Skeletal muscle tissue (tissue), 4 donors: Measurements from ENCODE around the gene CARD11. TPM values are rescaled to one million over a fixed set of nuclear protein-coding genes. Genes with fewer than 3 reads are reported as not detected.

Experiments used
- H3K27ac ChIP-seq: one replicate; pipeline ENCODE4 v1.7.0; 2013; ENCODE audit warnings: mild to moderate bottlenecking, low read depth, low read length, inconsistent platforms
- H3K27me3 ChIP-seq, 3 donors: one replicate each; pipeline ENCODE4 v1.7.0; 2013; ENCODE audit warnings: low read length in 3 of 3; ENCODE audit not compliant: control insufficient read depth in 3 of 3, insufficient read depth in 3 of 3
- H3K36me3 ChIP-seq, 3 donors: one replicate each; pipeline ENCODE4 v1.7.0; 2013; ENCODE audit warnings: low read length in 3 of 3; ENCODE audit not compliant: control insufficient read depth in 3 of 3, insufficient read depth in 3 of 3
- H3K4me1 ChIP-seq, 3 donors: one replicate each; pipeline ENCODE4 v1.7.0; 2013; ENCODE audit warnings: low read length in 3 of 3, mild to moderate bottlenecking in 3 of 3; ENCODE audit not compliant: control insufficient read depth in 3 of 3, insufficient read depth in 3 of 3
- H3K4me3 ChIP-seq, 3 donors: one replicate each; pipeline ENCODE4 v1.7.0; 2013; ENCODE audit warnings: low read length in 3 of 3
- H3K9ac ChIP-seq, 3 donors: one replicate each; pipeline ENCODE4 v1.7.0; 2013; ENCODE audit warnings: low read length in 3 of 3, mild to moderate bottlenecking in 3 of 3, moderate library complexity in 2 of 3, low read depth in 1 of 3
- H3K9me3 ChIP-seq, 3 donors: one replicate each; pipeline ENCODE4 v1.7.0; 2013; ENCODE audit warnings: low read length in 3 of 3; ENCODE audit not compliant: control insufficient read depth in 3 of 3
- total RNA-seq: library from RNA; depleted of rRNA; stranded (reverse); fragments of >200 nt; gene quantifications from one replicate; pipeline ENCODE4 v1.2.3, GENCODE V29; 2014
- donor health status: Osteomylitis.

The CARD11 gene
- total RNA-seq, 1 donor from 2014 or later = 1.0 TPM

GRCh38 chr7:2970307-2970664 lies 73.4 kb downstream of the CARD11 start:
- H3K4me3 ChIP-seq = no peak overlapping the region
- no peaks in the 10 kb centered on the region for H3K4me1 ChIP-seq
- H3K9me3 ChIP-seq = peaks cover 0 to 4% (median 2%) of the 10 kb centered on the region in 3 donors
- H3K27ac ChIP-seq = no peak overlapping the region
- no peaks in the 10 kb centered on the region for H3K36me3 ChIP-seq
- peaks cover 0 to 4% (median 0%) of the 10 kb centered on the region in 3 donors for H3K27me3 ChIP-seq
- no peak overlapping the region for H3K9ac ChIP-seq

- Histone ChIP-seq H3K9ac (no peak overlapping the region), H3K9me3 (peaks cover 0 to 5% (median 2%) of the 10 kb centered on the region in 3 donors), H3K36me3 (no peaks in the 10 kb centered on the region), H3K4me3 (no peak overlapping the region), H3K4me1 (no peaks in the 10 kb centered on the region), H3K27ac (no peak overlapping the region), H3K27me3 (peaks cover 0 to 4% (median 0%) of the 10 kb centered on the region in 3 donors)
Measured at GRCh38 chr7:2969398-2970306, 74.0 kb downstream of the CARD11 start.

GRCh38 chr7:2968616-2969397 lies 74.9 kb downstream of the CARD11 start:
- H3K9me3 ChIP-seq = peaks cover 0 to 7% (median 2%) of the 10 kb centered on the region in 3 donors
- no peak overlapping the region for H3K9ac ChIP-seq
- peaks cover 0 to 4% (median 0%) of the 10 kb centered on the region in 3 donors for H3K27me3 ChIP-seq
- H3K27ac ChIP-seq = no peak overlapping the region
- H3K36me3 ChIP-seq = no peaks in the 10 kb centered on the region
- H3K4me1 ChIP-seq = no peaks in the 10 kb centered on the region
- no peak overlapping the region for H3K4me3 ChIP-seq

GRCh38 chr7:2968176-2968575 lies 75.5 kb downstream of the CARD11 start:
- Histone ChIP-seq H3K9me3 (peaks cover 0 to 7% (median 2%) of the 10 kb centered on the region in 3 donors), H3K9ac (no peak overlapping the region), H3K4me1 (no peaks in the 10 kb centered on the region), H3K36me3 (no peaks in the 10 kb centered on the region), H3K4me3 (no peak overlapping the region), H3K27me3 (peaks cover 0 to 4% (median 0%) of the 10 kb centered on the region in 3 donors), H3K27ac (no peak overlapping the region)

- Histone ChIP-seq H3K36me3 (no peaks in the 10 kb centered on the region), H3K4me3 (no peak overlapping the region), H3K4me1 (no peaks in the 10 kb centered on the region), H3K9ac (no peak overlapping the region), H3K27ac (no peak overlapping the region), H3K9me3 (peaks cover 0 to 7% (median 2%) of the 10 kb centered on the region in 3 donors), H3K27me3 (peaks cover 0 to 4% (median 0%) of the 10 kb centered on the region in 3 donors)
Measured at GRCh38 chr7:2967705-2968104, 76.0 kb downstream of the CARD11 start.

GRCh38 chr7:2967253-2967652 lies 76.4 kb downstream of the CARD11 start:
- peaks cover 0 to 7% (median 2%) of the 10 kb centered on the region in 3 donors for H3K9me3 ChIP-seq
- peaks cover 0 to 4% (median 0%) of the 10 kb centered on the region in 3 donors for H3K27me3 ChIP-seq
- no peak overlapping the region for H3K4me3 ChIP-seq
- H3K36me3 ChIP-seq = no peaks in the 10 kb centered on the region
- H3K9ac ChIP-seq = no peak overlapping the region
- H3K27ac ChIP-seq = no peak overlapping the region
- H3K4me1 ChIP-seq = no peaks in the 10 kb centered on the region

GRCh38 chr7:2966466-2967078 lies 77.1 kb downstream of the CARD11 start:
- H3K9me3 ChIP-seq = peaks cover 0 to 7% (median 2%) of the 10 kb centered on the region in 3 donors
- no peaks in the 10 kb centered on the region for H3K36me3 ChIP-seq
- H3K9ac ChIP-seq = no peak overlapping the region
- no peaks in the 10 kb centered on the region for H3K4me1 ChIP-seq
- no peak overlapping the region for H3K27ac ChIP-seq
- H3K4me3 ChIP-seq = no peak overlapping the region
- no peaks in the 10 kb centered on the region for H3K27me3 ChIP-seq

GRCh38 chr7:2965745-2966270 lies 77.9 kb downstream of the CARD11 start:
- Histone ChIP-seq H3K27ac (no peak overlapping the region), H3K9ac (no peak overlapping the region), H3K9me3 (peaks cover 0 to 7% (median 2%) of the 10 kb centered on the region in 3 donors), H3K36me3 (no peaks in the 10 kb centered on the region), H3K4me1 (no peaks in the 10 kb centered on the region), H3K27me3 (no peaks in the 10 kb centered on the region), H3K4me3 (no peak overlapping the region)

- no peak overlapping the region for H3K27ac ChIP-seq
- no peaks in the 10 kb centered on the region for H3K27me3 ChIP-seq
- H3K4me1 ChIP-seq = no peaks in the 10 kb centered on the region
- no peak overlapping the region for H3K4me3 ChIP-seq
- H3K9ac ChIP-seq = no peak overlapping the region
- H3K9me3 ChIP-seq = peaks cover 0 to 7% (median 2%) of the 10 kb centered on the region in 3 donors
- no peaks in the 10 kb centered on the region for H3K36me3 ChIP-seq
Measured at GRCh38 chr7:2965301-2965700, 78.4 kb downstream of the CARD11 start.
